ENCODE data around the gene ASB10.

ASB10 gene

DNA sequence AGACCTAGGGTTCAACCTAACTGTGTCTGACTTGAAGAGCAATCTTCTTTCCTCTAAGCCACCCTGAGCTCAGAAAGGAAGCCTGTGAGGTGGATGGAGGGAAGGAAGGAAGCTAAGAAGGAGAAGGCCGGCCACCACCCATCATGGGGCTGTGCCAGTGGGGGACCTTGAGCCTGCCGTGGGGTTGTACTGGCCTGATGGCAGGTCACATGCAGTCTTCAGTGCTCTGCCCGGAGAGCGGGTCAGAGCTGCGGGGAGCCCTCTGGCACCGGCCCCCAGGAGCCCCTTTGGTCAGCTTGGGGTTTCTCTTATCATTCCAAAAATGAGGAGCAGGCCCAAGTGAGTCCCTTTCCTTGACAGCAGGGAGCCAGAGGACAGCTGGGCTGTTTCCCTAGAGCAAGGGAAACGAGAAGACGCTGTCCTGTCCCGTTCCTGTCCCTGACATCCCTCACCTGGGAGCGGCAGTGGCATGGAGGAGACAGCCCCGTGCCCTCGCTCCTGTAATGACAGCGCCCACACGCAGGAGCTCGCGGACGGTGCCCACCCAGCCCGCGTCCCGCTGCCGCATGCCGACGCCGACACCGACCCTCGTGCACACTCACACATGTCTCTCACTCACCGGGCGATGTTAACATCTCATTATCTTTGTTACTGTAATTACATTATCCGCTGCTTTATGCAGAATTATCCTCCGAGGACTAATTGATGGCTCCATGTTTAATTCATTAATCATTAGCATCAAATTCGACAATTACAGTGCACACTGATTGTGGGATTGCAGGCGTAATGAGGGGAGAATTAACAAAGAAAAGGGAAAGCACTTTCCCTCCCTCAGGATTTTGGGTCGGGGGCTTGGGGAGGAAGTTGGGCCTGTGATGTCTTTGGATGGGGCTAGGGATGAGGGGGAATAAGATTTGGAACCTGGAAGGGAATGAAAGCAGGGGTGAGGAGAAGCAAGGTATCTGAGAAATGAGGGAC, 50.9 kb downstream of the ASB10 start:
- FAIRE-seq: no peak

DNA sequence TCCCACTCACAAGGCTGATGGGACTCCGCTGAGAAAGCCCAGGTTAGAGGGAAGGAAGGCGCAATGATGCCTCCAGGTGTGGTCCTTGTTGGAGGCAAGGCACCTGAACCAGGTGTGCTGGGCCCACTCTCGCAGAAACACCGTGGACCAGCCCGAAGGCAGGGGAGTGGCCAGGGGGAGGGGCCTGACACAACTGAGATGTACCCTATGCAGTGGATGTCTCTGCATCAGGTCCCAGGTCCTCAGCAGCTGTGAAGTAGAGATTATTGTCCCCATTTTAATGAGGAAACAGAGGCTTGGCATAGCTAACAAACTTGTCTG, 51.6 kb downstream of the ASB10 start:
- no peak for FAIRE-seq

DNA sequence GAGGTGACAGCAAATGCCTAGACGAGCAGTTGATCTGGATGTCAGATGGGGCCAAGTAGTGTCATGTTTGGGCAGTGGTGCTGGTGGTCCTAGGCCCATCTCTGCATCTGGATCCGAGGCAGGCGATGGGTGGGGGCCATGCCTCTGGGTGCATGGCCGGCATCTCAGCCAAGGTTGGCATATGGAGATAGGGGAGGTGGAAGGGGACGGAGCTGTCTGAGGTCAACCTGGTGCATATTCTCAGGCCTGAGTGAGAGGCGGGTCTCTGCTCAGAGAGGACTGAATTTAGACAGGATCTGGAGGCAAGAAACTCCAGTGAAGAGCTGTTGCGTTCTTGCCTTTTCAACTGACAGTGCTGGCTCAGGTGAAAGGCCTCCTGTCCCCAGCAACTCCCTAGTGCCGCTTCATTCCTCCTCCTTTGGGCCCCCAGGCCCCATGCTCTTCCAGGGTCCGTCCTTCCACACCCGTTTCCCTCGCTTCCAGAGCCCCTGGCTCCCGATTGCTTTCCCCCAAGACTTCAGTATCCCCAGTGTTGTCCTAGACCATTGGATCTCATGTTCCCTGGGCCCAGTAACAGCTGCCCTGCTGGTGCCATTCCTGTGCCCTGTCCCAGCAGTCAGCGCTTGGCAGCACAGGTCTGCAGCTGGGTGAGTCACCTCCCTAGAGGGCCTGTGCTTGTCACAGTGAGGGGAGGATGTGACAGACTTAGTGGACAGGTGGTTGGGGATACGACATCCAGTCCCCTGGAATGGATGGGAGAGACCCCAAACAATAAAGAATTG, 52.1 kb downstream of the ASB10 start:
- no peak for FAIRE-seq

DNA sequence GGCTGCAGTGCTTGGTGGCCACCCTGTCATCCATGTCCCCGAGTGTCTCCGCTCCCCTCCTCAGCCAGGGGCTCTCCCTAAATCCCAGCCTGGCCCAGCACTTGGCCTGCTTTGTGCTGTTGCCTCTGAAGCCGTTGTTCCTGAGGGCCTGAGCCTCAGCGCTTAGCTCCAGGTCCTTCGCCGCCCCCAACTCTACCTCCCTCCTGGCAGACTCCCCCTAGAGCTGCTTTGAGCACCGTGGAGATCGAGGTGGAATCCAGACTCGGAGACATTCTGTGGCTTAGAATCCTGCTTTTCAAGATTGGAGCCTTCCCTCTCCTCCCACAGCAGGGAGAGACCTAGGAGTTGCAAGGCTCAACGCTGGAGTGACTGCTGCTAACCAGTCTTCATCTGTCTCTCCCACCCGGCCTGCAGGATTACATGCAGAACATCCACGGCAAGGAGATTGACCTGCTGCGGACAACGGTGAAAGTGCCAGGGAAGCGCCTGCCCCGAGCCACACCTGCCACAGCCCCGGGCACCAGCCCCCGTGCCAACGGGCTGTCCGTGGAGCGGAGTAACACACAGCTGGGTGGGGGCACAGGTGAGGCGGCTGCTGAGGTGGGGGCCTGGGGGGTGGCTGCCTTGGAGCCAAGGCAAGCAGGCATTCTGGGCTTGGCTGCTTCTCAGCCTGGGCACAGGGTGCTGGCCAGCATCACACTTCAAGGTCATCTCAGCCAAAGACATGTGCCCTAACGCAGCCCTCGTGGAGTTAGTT, 52.9 kb downstream of the ASB10 start:
- no peak for FAIRE-seq

DNA sequence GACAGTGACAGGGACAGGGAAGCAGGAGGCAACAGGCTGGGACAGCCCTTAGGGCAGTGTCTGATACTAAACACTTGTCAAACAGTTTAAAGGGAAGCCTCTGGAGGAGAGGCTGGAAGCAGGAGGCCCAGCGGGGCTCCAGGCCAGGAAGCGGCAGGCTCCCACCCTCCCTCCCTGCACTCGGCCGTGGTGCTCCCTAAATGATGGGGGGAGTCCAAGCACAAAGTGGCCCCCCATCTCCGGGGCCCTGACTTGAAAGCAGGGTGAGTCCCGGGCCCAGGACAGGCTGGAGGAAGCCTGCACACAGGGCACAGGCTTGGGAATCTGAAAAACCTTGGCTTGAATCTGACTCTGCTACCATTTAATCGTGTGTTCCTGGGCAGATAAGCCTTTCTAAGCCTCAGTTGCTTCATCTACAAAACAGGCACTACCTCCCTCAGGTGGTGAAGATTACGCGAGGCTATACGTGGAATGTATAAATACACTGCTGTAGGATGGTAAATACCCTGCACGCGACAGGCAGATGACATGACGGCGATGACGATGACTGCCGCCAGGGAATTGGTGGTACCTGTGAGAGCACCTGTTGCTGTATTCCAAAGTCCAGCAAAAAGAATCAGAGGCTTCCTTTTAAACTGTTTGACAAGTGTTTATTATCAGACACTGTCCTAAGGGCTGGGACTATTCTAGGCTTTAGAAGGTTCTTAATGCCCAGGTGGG, 53.6 kb downstream of the ASB10 start:
- no peak for FAIRE-seq

DNA sequence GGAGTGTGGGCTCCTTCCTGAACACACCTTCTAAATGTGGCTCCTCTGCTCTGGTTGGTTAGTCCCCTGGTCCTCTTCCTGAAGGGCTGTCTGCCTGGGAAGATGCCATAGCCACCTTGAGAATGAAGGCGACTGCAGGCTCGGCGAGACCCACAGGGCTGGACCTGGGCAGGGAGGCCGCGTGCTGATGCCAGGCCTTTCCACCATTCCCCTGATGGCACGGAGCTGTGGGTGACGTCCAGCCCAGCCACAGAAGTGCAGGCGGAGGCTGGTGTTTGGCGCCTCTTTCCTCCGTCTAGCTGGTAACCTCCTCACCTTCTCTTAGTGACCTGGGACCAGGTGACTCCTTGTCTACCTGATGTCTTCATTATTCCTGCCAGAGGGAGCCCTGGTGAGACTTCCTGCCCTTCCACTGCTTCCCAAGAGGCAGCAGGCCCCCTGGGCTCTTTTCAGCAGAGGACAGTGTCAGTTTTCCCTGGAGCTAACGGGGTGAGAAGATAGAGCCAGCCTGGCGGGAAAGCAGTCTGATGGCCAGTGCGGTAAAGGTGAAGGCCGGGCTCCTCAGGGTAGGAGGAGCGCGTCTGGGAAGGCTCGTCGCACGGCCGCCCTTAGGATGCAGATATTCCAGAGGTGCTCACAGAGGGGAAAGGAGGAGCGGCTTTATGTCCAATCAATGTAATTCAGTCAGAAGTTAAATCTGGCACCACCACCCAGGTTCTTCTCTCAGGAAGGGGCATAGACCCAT, 54.4 kb downstream of the ASB10 start:
- no peak for FAIRE-seq

DNA sequence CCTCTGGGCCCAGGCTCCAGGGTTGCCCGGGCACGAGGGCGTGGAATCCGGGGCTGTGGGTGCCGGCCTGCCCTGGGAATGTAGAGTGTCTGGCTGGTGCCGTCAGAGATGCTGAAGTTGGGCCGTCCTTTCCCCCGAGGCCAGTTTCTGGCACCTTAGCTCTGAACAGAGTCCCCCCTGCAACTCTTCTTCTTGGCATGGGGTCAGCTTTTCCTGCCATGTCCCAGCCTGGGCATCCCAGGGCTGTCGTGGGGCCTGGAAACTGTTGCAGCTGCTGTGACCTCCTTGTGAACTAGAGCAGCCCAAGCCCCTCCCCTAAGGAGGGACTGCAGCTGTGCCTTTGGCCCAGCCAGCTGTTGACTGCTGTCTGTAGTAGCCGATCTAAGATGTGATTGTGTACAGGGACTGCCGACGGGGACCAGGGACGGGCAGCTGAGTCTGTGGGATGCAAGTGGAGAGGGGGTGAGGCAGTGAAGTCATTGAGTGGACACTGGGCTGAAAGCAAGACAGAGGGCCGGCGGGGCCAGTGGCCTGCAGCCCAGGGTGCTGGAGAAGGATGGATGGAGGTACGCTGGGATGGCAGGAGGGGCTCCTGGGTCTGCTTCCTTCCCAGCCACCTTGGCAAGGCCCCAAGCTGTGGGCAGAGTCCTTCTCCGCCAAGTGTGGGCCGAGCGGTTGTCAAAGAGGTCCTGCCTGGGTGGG, 55.3 kb downstream of the ASB10 start:
- FAIRE-seq: no peak

DNA sequence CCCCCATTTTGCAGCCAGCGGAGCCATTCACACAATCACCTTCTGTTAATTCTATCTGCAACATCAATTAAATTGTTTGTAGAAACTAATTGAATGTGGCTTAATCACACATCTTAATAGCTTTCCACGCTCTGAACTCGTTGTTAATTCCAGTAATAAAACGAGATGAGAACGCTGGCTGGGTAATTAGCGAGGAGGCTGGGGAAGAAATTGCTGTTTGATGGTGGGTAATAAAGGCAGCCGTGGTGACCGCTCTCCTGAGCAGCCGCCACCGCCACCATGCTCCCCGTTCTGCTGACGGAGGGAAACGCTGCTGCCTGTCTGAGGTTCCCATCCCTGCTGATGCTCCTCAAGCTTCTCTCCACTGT, 55.8 kb downstream of the ASB10 start:
- no peak for FAIRE-seq

DNA sequence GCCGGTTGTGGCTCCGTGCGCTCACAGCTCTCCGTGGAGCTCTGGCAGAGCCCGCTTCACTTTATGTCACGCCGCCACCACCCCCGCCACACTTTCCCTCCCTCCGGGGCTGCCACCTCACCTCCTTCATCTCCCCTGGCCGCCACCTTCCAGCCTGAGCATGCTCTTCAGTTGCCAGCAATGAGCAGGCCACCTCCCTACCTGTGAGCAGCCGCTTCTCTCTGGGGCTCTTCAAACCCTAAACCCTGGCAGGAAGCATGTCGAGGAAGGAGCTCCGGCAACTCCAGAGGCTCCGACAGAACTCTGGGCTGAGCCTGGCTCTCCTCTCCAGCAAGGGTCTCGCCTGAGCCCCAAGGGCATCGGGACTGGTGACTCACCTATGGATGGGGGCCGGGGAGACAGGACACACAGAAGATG, 56.3 kb downstream of the ASB10 start:
- FAIRE-seq: no peak

DNA sequence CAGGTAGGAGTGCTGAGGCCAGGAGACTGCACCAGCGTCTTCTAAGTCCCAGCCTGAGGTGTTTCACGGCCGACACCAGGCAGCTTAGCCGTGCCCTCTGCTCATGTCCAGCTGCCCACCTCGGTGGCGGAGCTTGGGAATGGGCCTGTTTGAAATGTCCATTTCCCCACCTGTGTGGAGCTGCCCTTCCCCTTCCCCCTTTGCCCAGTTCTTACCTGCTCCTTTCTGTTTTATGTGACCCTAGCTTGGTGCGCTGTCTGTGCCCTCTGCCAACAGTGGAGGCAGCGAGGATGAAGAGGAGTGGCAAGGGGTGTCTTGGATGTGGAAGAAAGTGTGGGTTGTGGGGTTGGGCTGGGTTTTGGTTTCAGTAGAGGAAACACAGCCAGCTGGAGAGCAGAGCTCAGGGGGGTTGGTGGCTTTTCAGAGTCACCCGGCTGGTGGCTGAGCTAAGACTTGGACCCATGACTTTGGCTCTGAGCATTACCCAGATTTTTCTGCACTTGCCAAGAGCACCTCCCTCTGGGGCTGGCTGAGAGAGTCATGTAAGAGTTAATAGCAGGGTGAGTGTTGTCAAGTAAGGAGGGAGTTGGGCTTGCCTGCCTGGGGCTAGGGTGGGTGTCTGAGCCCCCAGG, 57.0 kb downstream of the ASB10 start:
- no peak for FAIRE-seq

DNA sequence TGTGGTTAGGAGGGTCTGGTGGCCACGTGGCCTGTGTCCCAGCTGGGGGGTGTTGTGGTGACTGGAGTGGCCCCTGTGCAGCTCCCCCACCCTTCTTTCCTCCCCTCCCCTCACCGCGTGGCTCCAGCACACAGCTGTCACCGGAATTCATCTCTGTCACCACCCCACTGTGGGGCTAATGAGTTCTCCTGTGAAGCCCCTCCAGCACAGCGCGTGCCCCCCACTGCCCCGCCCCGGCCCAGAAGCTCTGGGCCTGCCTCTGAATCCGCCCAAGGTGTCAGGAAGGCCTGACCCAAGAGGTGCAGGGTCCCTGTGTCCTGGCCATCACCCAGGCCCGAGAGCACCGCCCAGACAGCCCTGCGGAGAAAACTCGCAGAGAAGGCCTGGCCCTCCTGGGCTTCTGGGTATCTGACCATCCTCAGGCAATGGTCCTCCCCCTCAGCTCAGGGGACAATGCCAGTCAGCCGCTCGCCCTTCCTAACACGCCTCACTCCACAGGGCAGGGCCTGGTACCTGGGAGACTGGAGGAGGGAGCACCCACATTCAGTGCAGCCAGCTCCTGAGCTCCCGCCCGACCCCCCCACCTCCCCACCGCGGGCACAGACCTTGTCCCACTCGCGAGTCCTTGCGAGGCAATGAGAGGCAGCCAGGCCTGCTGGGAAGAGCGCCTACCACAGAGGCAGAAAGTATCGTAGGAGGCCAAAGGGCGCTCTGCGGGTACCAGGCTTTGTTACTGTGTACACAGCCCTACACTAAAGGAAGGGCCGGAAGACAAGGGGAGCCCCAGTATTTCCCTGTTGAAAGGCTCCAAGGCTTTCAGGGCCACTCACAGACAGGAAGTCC, 57.7 kb downstream of the ASB10 start:
- no peak for FAIRE-seq

DNA sequence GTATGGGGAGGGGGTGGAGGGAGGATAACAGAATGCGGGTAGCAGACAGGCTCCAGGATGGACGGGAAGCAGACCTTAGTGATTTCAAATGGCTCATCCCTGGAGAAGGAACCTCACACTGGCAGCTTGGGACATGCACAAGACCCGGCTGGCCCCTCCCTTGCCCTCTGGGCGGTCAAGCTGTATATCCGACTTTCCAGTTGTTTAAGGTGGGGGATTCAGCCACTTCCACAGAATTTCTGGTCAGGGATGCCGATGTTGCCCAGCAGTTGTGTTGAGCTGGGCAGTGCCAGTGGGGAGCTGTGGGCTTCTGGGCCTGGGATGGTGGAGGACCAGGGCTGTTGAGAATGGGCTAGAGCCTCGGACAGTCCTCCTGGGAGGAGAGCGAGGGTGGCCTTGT, 58.3 kb downstream of the ASB10 start:
- FAIRE-seq: no peak

DNA sequence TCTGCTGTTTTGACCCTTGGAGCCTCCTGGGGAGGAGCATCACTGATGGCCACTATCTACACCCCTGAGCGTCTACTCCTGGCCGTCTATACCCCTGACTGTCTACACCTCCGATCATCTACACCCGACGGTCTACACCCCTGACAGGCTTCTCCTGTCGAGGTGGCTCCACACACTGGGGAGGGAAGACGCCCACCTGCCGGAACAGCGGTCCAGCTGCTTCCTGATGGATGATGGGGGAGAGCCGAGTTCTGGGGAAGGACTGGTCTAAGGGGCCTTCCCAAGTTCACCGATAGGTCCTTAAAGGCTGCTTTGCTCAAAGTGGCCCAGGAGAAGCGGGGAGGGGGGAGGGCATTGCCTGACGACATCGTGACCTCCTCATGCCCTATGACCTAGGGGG, 58.9 kb downstream of the ASB10 start:
- no peak for FAIRE-seq

DNA sequence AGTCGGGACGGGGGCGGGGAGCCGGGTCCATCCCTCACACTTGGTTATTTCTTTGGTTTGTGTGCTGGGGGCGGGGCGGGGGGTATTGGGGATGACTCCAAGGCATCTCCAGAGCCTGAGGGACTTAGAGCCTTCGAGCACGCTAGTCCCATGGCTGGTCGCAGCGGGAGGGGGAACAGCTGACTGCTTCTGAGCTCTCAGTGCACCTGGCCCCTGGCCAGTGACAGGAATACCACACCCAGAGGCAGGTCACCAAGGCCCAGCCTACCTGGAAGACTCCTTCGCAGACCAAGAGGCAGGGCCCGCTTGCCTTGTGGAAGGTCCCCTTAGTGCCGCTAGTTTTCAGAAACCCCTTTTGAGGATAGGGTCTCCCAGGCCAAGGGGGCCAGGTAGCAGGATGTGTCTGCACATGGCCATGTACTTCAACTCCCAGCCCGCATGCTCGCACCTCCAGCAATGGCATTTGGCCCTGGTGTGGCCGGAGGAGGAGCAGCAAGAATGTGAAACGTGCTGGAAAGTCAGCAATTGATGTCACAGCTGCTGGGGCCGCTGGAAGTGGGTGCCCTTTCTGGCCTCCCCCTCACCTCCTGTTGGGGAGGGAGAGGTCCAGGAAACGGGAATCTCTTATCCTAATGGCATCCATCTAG, 60.4 kb downstream of the ASB10 start:
- no peak for FAIRE-seq

DNA sequence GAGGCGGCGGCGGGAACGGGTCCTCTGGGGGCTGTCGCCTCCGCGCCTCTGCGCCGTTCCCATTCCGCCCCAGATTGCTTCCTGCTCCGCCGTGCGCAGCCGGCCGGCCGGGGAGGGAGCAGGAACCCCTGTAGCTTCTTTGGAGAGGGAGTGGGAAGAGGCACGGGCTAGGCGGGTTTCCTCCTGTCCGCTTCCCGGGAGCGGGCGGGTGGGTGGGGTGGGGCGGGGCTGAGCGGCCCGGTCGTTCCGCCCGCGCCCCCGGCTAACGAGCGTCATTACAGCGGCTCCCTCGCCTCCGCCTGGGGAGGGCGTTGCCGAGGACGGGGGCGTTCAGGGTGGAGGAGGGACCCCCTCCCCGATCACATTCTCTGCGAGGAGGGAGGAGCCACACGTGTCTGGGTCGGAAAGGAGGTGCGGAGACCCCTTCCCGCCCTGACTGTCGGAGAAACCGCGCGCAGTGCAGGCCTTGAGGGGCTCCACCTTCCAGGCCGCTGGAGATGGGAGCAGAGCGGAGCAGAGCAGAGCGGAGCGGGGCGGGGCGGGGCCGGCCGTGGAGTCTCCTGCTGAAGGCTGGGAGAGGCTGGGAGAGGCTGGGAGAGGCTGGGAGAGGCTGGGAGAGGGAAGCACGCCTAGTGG, 61.1 kb downstream of the ASB10 start:
- FAIRE-seq: no peak

All from endometrium (tissue), 2 donors.